HCT116 (cell line): ENCODE measurements around the gene CACNB3.

Experiments used
- EZH2 ChIP-seq: fragments of 200-600 bp; sonication (generic); IDR thresholded peaks from 2 replicates; pipeline ENCODE4 v1.6.1; 2017; ENCODE audit warnings: antibody characterized with exemption, mixed run types
- JUND ChIP-seq: IDR thresholded peaks from 2 replicates; pipeline ENCODE4 v1.6.1; 2012
- POLR2A ChIP-seq: IDR thresholded peaks from 2 replicates; pipeline ENCODE4 v1.7.0; 2011; ENCODE audit warnings: borderline replicate concordance; ENCODE audit not compliant: insufficient read depth, insufficient read length; ENCODE audit errors: extremely low read depth
- SIN3A ChIP-seq: IDR thresholded peaks from 2 replicates; pipeline ENCODE4 v1.6.1; 2012; ENCODE audit warnings: low read depth
- SP1 ChIP-seq: IDR thresholded peaks from 2 replicates; pipeline ENCODE4 v1.6.1; 2012; ENCODE audit warnings: low read depth
- SRF ChIP-seq: IDR thresholded peaks from 2 replicates; pipeline ENCODE4 v1.6.1; 2012; ENCODE audit warnings: low read depth
- ZFX ChIP-seq: fragments of 450-650 bp; IDR thresholded peaks from 2 replicates; pipeline ENCODE4 v1.6.1; 2017
- TF ChIP-seq, protein P1 (sequence below), 3 experiments: fragments of 200-600 bp in 1 of 3; sonication (generic) in 1 of 3; IDR thresholded peaks in 2 of 3; conservative IDR thresholded peaks in 1 of 3; 2 replicates each; pipeline ENCODE4 v1.5.1; 2012 to 2017; ENCODE audit warnings: low read depth in 2 of 3, low read length in 2 of 3, antibody characterized with exemption in 1 of 3, borderline replicate concordance in 1 of 3, control low read depth in 1 of 3, mild to moderate bottlenecking in 1 of 3, mixed read lengths in 1 of 3, mixed run types in 1 of 3, moderate library complexity in 1 of 3; ENCODE audit not compliant: insufficient read depth in 1 of 3
- TF ChIP-seq, protein P2 (sequence below): IDR thresholded peaks from 2 replicates; pipeline ENCODE4 v1.6.1; 2012; ENCODE audit warnings: low read depth
- TF ChIP-seq, protein P3 (sequence below): IDR thresholded peaks from 2 replicates; pipeline ENCODE4 v1.6.1; 2012

DNA sequence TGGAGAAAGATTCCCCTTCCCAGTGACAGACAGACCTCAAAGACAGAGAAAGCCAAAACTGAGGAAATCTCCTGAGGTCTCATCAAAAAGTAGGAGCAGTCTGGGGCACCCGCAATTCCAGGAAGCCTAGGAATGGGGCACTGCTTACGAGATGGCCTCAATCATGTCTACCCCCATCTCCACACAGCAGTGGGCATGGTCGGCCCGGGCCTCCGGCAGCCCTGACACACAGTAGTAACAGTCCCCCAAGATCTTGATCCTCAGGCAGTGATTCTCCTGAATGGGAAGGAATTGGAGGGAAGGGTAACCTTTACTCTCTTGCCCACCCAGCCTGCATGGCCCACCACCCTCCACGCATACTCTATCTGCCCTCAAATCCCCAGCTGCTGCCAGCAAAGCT is 41.3 kb upstream of the CACNB3 start:
- TF ChIP-seq SP1: no peak
- TF ChIP-seq, protein P1, sequence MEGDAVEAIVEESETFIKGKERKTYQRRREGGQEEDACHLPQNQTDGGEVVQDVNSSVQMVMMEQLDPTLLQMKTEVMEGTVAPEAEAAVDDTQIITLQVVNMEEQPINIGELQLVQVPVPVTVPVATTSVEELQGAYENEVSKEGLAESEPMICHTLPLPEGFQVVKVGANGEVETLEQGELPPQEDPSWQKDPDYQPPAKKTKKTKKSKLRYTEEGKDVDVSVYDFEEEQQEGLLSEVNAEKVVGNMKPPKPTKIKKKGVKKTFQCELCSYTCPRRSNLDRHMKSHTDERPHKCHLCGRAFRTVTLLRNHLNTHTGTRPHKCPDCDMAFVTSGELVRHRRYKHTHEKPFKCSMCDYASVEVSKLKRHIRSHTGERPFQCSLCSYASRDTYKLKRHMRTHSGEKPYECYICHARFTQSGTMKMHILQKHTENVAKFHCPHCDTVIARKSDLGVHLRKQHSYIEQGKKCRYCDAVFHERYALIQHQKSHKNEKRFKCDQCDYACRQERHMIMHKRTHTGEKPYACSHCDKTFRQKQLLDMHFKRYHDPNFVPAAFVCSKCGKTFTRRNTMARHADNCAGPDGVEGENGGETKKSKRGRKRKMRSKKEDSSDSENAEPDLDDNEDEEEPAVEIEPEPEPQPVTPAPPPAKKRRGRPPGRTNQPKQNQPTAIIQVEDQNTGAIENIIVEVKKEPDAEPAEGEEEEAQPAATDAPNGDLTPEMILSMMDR (IDR thresholded peaks at IDR 0.05 in 2 of 3, conservative IDR thresholded peaks at IDR 0.05 in 1 of 3; ENCODE audit: borderline replicate concordance in 1 of 3, insufficient read depth in 1 of 3, low read depth in 2 of 3, low read length in 2 of 3): no peak
- no peak for TF ChIP-seq POLR2A
- TF ChIP-seq EZH2: no peak
- TF ChIP-seq, protein P2, sequence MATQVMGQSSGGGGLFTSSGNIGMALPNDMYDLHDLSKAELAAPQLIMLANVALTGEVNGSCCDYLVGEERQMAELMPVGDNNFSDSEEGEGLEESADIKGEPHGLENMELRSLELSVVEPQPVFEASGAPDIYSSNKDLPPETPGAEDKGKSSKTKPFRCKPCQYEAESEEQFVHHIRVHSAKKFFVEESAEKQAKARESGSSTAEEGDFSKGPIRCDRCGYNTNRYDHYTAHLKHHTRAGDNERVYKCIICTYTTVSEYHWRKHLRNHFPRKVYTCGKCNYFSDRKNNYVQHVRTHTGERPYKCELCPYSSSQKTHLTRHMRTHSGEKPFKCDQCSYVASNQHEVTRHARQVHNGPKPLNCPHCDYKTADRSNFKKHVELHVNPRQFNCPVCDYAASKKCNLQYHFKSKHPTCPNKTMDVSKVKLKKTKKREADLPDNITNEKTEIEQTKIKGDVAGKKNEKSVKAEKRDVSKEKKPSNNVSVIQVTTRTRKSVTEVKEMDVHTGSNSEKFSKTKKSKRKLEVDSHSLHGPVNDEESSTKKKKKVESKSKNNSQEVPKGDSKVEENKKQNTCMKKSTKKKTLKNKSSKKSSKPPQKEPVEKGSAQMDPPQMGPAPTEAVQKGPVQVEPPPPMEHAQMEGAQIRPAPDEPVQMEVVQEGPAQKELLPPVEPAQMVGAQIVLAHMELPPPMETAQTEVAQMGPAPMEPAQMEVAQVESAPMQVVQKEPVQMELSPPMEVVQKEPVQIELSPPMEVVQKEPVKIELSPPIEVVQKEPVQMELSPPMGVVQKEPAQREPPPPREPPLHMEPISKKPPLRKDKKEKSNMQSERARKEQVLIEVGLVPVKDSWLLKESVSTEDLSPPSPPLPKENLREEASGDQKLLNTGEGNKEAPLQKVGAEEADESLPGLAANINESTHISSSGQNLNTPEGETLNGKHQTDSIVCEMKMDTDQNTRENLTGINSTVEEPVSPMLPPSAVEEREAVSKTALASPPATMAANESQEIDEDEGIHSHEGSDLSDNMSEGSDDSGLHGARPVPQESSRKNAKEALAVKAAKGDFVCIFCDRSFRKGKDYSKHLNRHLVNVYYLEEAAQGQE: no peak
- TF ChIP-seq JUND: no peak
- TF ChIP-seq, protein P3, sequence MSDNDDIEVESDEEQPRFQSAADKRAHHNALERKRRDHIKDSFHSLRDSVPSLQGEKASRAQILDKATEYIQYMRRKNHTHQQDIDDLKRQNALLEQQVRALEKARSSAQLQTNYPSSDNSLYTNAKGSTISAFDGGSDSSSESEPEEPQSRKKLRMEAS: no peak
- no peak for TF ChIP-seq SRF
- TF ChIP-seq ZFX: no peak
- no peak for TF ChIP-seq SIN3A
